ENCODE measurements around the gene OR1A1. TPM values are rescaled to one million over a fixed set of nuclear protein-coding genes. Genes with fewer than 3 reads are reported as not detected.
"Not testable (repeated sequence)": the region's sequence is repeated elsewhere in the genome, so short reads cannot be mapped to it uniquely, and the experiment has no call there.

OR1A1 gene
- total RNA-seq, 1 donor, result not detected

DNA sequence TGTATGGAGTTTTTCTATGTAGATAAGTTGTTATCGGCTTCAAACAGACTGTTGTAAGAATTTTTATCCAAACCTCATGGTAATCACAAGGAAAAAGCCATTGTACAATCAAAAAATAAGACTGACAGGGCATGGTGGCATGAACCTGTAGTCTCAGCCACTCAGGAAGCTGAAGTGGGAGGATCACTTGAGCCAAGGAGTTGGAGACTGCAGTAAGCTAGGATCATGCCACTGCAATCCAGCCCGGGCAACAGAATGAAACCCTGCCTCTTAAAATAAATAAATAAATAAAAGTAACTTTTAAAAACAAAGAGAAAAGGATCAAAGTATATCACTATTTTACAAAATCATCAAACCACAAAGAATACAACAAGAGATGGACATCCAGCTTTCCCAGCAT, 14.4 kb downstream of the OR1A1 start:
- DNase-seq (ENCODE audit: low read depth), result no peak
- no peak for TF ChIP-seq CTCF (IDR thresholded peaks at IDR 0.05; ENCODE audit: insufficient read depth, low read length)

GRCh38 chr17:3222505-3222904, 15.0 kb downstream of the OR1A1 start:
- DNase-seq (ENCODE audit: low read depth), result no peak
- no peak for TF ChIP-seq CTCF (IDR thresholded peaks at IDR 0.05; ENCODE audit: insufficient read depth, low read length)

More for the DNA sequence above, 14.4 kb downstream of the OR1A1 start:
- H3K4me3 ChIP-seq (ENCODE audit: low read depth, low read length), result no peak overlapping the region

GRCh38 chr17:3224721-3225352, 17.4 kb downstream of the OR1A1 start:
- H3K4me3 ChIP-seq (ENCODE audit: low read depth, low read length); DNase-seq (ENCODE audit: low read depth): not testable (repeated sequence)

More at GRCh38 chr17:3222505-3222904, 15.0 kb downstream of the OR1A1 start:
- H3K4me3 ChIP-seq (ENCODE audit: low read depth, low read length), result no peak overlapping the region

GRCh38 chr17:3232300-3232699, 24.8 kb downstream of the OR1A1 start:
- DNase-seq (ENCODE audit: low read depth), result not testable (repeated sequence)

DNA sequence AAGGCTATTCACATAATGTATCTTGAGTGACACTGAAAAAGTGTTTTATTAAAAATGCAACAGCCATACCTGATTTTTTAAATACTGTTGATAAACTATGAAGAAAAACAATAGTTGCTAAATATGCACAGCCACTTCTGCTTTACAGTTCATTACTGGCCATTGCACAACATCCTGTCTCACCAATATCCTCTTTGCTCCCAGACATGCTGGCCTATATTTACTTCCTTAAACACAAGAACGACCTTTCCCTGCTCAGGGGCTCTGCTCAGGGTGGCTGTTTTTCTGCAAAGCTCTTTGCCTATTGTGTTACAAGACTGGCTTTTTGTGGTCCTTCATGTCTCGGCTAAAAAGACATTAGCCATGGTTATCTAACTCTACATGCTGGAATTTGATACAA, 31.2 kb downstream of the OR1A1 start:
- H3K4me3 ChIP-seq (ENCODE audit: low read depth, low read length); DNase-seq (ENCODE audit: low read depth): not testable (repeated sequence)

More at GRCh38 chr17:3232300-3232699, 24.8 kb downstream of the OR1A1 start:
- not testable (repeated sequence) for H3K4me3 ChIP-seq (ENCODE audit: low read depth, low read length)

DNA sequence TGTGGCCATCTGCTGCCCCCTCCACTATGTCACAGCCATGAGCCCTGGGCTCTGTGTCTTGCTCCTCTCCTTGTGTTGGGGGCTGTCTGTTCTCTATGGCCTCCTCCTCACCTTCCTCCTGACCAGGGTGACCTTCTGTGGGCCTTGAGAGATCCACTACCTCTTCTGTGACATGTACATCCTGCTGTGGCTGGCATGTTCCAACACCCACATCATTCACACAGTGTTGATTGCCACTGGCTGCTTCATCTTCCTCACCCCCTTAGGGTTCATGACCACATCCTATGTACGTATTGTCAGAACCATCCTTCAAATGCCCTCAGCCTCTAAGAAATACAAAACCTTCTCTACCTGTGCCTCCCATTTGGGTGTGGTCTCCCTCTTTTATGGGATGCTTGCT, 33.6 kb downstream of the OR1A1 start:
- DNase-seq (ENCODE audit: low read depth); H3K4me3 ChIP-seq (ENCODE audit: low read depth, low read length): not testable (repeated sequence)

GRCh38 chr17:3244841-3245240, 37.4 kb downstream of the OR1A1 start:
- DNase-seq (ENCODE audit: low read depth); H3K4me3 ChIP-seq (ENCODE audit: low read depth, low read length): not testable (repeated sequence)

- not testable (repeated sequence) for H3K4me3 ChIP-seq (ENCODE audit: low read depth, low read length); DNase-seq (ENCODE audit: low read depth)
These were observed 41.5 kb downstream of the OR1A1 start for GRCh38 chr17:3249013-3249412.

DNA sequence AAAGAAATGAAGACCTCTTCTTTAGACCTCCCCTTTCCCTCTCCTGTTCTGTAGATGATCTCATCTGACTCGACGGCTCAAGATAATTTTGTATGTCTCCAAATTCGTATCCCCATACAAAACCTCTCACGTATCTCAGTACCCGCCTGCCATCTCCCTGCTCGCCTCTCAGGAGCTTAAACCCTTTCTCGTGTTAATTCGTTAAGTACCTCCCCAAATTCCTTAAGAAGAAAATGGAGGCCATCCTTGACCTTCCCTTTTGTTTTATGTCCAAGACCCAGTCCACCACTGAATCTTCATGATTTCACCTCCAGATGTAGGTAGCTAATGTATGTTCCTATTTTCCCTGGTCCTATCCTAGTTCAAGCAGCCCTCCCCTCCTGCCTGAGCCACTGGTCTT, 49.1 kb downstream of the OR1A1 start:
- H3K4me3 ChIP-seq (ENCODE audit: low read depth, low read length), result no peak overlapping the region
- TF ChIP-seq CTCF (IDR thresholded peaks at IDR 0.05; ENCODE audit: insufficient read depth, low read length), result no peak
- DNase-seq (ENCODE audit: low read depth), result no peak

DNA sequence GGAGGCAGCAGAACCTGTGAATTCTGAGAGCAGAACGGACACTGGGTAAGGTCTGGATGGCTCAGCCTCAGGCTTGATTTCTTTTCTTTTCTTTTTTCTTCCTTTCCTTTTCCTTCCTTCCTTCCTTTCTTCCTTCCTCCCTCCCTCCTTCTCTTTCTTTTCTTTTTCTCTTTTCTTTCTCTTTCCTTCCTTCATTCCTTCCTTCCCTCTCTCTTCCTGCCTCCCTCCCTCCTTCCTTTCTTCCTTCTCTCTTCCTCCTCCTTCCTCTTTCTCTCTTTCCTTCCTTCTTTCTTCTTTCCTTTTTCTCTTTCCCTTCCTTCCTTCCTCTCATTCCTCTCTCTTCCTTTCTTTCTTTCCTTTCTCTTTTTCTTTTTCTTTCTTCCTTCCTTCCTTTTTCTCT, 52.7 kb downstream of the OR1A1 start:
- H3K4me3 ChIP-seq (ENCODE audit: low read depth, low read length), result no peak overlapping the region
- no peak for DNase-seq (ENCODE audit: low read depth)
- TF ChIP-seq CTCF (IDR thresholded peaks at IDR 0.05; ENCODE audit: insufficient read depth, low read length), result no peak
